ENCODE data around the gene KLHL40.

DNA sequence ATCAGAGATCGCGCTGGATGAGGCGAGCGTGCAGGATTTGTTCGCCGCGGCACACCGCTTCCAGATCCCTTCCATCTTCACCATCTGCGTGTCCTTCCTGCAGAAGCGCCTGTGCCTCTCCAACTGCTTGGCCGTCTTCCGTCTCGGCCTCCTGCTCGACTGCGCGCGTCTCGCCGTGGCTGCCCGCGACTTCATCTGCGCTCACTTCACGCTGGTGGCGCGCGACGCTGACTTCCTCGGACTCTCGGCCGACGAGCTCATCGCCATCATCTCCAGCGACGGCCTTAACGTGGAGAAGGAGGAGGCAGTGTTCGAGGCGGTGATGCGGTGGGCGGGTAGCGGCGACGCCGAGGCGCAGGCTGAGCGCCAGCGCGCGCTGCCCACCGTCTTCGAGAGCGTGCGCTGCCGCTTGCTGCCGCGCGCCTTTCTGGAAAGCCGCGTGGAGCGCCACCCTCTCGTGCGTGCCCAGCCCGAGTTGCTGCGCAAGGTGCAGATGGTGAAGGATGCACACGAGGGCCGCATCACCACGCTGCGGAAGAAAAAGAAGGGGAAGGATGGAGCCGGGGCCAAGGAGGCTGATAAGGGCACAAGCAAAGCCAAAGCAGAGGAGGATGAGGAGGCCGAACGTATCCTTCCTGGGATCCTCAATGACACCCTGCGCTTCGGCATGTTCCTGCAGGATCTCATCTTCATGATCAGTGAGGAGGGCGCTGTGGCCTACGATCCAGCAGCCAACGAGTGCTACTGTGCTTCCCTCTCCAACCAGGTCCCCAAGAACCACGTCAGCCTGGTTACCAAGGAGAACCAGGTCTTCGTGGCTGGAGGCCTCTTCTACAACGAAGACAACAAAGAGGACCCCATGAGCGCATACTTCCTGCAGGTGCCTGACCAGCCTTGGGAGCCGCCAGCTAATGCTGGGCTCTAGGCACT is 819 bp downstream of the KLHL40 start:
- TF ChIP-seq, protein P1, sequence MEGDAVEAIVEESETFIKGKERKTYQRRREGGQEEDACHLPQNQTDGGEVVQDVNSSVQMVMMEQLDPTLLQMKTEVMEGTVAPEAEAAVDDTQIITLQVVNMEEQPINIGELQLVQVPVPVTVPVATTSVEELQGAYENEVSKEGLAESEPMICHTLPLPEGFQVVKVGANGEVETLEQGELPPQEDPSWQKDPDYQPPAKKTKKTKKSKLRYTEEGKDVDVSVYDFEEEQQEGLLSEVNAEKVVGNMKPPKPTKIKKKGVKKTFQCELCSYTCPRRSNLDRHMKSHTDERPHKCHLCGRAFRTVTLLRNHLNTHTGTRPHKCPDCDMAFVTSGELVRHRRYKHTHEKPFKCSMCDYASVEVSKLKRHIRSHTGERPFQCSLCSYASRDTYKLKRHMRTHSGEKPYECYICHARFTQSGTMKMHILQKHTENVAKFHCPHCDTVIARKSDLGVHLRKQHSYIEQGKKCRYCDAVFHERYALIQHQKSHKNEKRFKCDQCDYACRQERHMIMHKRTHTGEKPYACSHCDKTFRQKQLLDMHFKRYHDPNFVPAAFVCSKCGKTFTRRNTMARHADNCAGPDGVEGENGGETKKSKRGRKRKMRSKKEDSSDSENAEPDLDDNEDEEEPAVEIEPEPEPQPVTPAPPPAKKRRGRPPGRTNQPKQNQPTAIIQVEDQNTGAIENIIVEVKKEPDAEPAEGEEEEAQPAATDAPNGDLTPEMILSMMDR (IDR thresholded peaks at IDR 0.05; ENCODE audit: low read length), result no peak
- TF ChIP-seq EZH2 (optimal IDR thresholded peaks at IDR 0.05; ENCODE audit: low read depth, low read length) (no peak), EZH2phosphoT487 (IDR thresholded peaks at IDR 0.05; ENCODE audit: low read length) (no peak)
